Spleen (tissue), 7 donors: Measurements from ENCODE around the gene TMIE.

ENCODE experiments used
- POLR2A ChIP-seq, 3 donors: fragments of 450-650 bp; IDR thresholded peaks; one replicate each; pipeline ENCODE4 v1.5.1; 2017; ENCODE audit warnings: antibody characterized with exemption in 3 of 3, mild to moderate bottlenecking in 1 of 3
- TF ChIP-seq, protein P1 (sequence below), 11 experiments: fragments of 200-600 bp in 7 of 11; fragments of 450-650 bp in 4 of 11; sonication (generic) in 4 of 11; IDR thresholded peaks in 8 of 11; conservative IDR thresholded peaks in 3 of 11; 1 replicate in 7 of 11; 2 replicates in 4 of 11; pipeline versions ENCODE4 v1.4.0 to v1.8.0; 2016 to 2021; ENCODE audit warnings: antibody characterized with exemption in 11 of 11, inconsistent platforms in 4 of 11, mild to moderate bottlenecking in 1 of 11
- donor health status: DM: no; HTN: no; CAD: no; lungs with moderate emphysema.
- donor health status: DM: no; HTN: no; CAD: no.
- donor health status: DM: no; HTN: no; CAD: no.

DNA sequence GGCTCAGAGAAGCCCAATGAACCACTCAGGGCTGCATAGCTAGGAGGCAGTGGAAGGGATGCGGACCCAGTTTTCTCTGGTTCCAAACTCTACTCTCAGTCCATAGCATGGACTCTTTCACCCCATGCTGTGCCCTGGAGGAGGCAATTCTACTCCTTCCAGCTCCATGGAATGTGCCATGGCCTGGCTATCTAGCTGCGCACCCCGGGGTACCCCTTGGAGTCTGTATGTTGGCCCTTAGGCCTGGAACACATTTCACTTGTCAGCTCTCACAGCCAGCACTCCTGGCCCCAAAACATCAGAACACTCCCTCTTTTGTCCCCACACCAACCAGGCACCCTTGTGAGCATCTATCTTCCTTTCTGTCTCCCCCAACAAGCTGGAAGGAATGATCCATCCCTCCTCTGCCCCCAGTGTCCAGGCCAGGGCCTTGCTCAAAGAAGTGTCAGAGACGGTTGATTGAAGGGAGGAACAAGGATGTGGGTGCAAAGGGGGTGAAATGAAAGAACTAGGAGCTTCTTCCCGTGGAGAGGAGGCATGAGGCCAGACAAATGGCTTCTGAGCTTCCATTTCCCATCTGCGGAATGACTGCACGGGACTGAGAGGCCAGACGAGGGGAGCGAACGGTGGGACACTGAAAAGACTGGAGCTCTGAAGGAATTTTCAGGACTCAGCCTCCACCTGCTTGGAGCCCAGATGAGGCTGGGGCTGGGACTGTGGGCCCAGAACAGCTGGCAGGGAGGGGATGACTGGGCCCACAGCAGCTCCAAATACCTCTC lies 13.7 kb downstream of the TMIE start:
- no peak for TF ChIP-seq POLR2A (IDR thresholded peaks at IDR 0.05)
- TF ChIP-seq, protein P1, sequence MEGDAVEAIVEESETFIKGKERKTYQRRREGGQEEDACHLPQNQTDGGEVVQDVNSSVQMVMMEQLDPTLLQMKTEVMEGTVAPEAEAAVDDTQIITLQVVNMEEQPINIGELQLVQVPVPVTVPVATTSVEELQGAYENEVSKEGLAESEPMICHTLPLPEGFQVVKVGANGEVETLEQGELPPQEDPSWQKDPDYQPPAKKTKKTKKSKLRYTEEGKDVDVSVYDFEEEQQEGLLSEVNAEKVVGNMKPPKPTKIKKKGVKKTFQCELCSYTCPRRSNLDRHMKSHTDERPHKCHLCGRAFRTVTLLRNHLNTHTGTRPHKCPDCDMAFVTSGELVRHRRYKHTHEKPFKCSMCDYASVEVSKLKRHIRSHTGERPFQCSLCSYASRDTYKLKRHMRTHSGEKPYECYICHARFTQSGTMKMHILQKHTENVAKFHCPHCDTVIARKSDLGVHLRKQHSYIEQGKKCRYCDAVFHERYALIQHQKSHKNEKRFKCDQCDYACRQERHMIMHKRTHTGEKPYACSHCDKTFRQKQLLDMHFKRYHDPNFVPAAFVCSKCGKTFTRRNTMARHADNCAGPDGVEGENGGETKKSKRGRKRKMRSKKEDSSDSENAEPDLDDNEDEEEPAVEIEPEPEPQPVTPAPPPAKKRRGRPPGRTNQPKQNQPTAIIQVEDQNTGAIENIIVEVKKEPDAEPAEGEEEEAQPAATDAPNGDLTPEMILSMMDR (IDR thresholded peaks at IDR 0.05 in 8 of 11, conservative IDR thresholded peaks at IDR 0.05 in 3 of 11): no peak
